Common myeloid progenitor, CD34-positive (primary cell): ENCODE measurements around the gene LIME1.

Source experiments
- CTCF ChIA-PET: fragments of 350-600 bp; sonication (Branson Sonifier 250); formaldehyde crosslinking; loops from one replicate; lab custom pipeline; 2021; ENCODE audit warnings: antibody characterized with exemption; lab: Charles Lee
- POLR2A ChIA-PET: fragments of 350-600 bp; sonication (Branson Sonifier 250); formaldehyde crosslinking; loops from one replicate; lab custom pipeline; 2021; ENCODE audit warnings: antibody characterized with exemption; lab: Charles Lee
- DNase-seq, 3 donors: peaks; one replicate each; pipeline versions ENCODE4 v3.0.0 to v3.0.0-alpha.2; 2013
- H3K27ac ChIP-seq, 2 experiments: 1 replicate in 1 of 2; 2 replicates in 1 of 2; pipeline ENCODE4 v1.7.0; 2013; ENCODE audit warnings: inconsistent platforms in 2 of 2, low read length in 2 of 2, mild to moderate bottlenecking in 2 of 2, low read depth in 1 of 2, moderate library complexity in 1 of 2; ENCODE audit not compliant: severe bottlenecking in 2 of 2, insufficient read depth in 1 of 2, poor library complexity in 1 of 2
- H3K27me3 ChIP-seq, 5 experiments: replicated peaks in 2 of 5; 1 replicate in 3 of 5; 2 replicates in 2 of 5; pipeline versions ENCODE4 v1.6.1 to v1.7.0; 2013; ENCODE audit warnings: low read length in 4 of 5, mild to moderate bottlenecking in 2 of 5, moderate library complexity in 2 of 5, inconsistent platforms in 1 of 5; ENCODE audit not compliant: insufficient read depth in 5 of 5, control insufficient read depth in 4 of 5
- H3K36me3 ChIP-seq, 4 experiments: 1 replicate in 2 of 4; 2 replicates in 2 of 4; pipeline versions ENCODE4 v1.6.1 to v1.7.0; 2013; ENCODE audit warnings: low read length in 3 of 4, control low read depth in 1 of 4, mild to moderate bottlenecking in 1 of 4; ENCODE audit not compliant: control insufficient read depth in 4 of 4, insufficient read depth in 4 of 4
- H3K4me1 ChIP-seq, 4 experiments: 1 replicate in 3 of 4; 2 replicates in 1 of 4; pipeline versions ENCODE4 v1.6.1 to v1.7.1; 2013; ENCODE audit warnings: low read length in 3 of 4, mild to moderate bottlenecking in 3 of 4, control low read depth in 1 of 4, inconsistent platforms in 1 of 4, moderate library complexity in 1 of 4; ENCODE audit not compliant: control insufficient read depth in 4 of 4, insufficient read depth in 4 of 4; ENCODE audit errors: control extremely low read depth in 1 of 4
- H3K4me3 ChIP-seq, 7 experiments: 1 replicate in 4 of 7; 2 replicates in 3 of 7; pipeline versions ENCODE4 v1.5.1 to v1.7.0; 2013; ENCODE audit warnings: mild to moderate bottlenecking in 7 of 7, low read length in 6 of 7, moderate library complexity in 6 of 7, inconsistent platforms in 2 of 7, low read depth in 2 of 7, control low read depth in 1 of 7; ENCODE audit not compliant: insufficient read depth in 4 of 7, control insufficient read depth in 1 of 7; ENCODE audit errors: extremely low read depth in 1 of 7
- H3K9me3 ChIP-seq, 5 experiments: 1 replicate in 4 of 5; 2 replicates in 1 of 5; pipeline versions ENCODE4 v1.6.1 to v1.7.1; 2013; ENCODE audit warnings: low read length in 4 of 5, mild to moderate bottlenecking in 2 of 5, inconsistent platforms in 1 of 5, low read depth in 1 of 5, moderate library complexity in 1 of 5; ENCODE audit not compliant: control insufficient read depth in 4 of 5, insufficient read depth in 2 of 5; ENCODE audit errors: control extremely low read depth in 1 of 5
- WGBS: methylation state at CpG from one replicate; pipeline ENCODE4 v1.1.5; 2013; ENCODE audit not compliant: insufficient coverage; 5-methylcytosine and 5-hydroxymethylcytosine counted together

Gene LIME1

DNA sequence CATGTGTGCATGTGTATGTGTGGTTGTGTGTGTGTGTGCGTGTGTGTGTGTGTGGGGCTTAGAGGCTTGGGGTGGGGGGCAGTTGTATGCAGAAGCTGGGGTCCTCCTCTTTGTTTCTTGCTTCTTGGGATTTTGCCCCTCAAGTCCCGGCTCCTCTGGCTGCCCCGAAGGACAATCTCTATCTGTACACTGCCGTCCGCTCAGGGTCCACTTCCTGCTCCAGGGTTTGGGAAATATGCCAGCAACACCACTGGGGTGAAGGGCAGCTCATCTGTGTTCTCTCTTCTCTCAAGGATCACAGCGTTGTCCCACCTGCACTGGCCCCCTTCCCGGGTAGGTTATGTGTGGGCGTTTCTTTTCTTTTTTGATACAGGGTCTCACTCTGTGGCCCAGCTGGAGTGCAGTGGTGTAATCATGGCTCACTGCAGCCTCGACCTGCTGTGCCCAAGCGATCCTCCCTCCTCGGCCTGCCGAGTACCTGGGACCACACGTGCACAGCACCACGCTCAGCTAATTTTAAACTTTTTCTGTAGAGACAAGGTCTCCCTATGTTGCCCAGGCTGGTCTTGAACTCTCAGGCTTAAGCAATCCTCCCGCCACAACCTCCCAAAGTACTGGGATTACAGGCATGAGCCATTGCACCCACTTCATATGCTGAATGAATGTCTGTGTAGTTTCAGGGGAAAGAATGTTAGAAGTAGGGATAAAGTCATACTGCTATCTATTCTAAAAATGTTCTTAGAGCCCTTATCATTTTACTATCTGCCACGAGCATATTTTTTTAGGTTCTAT is 28.8 kb downstream of the LIME1 start:
- DNase-seq = no peak
- H3K4me3 ChIP-seq = no peak overlapping the region
- WGBS = 93% methylated on average over 13 of the region's 16 CpGs
- ChIA-PET POLR2A (interaction anchor here (0.6 kb wide), 1 partner anchor 18 kb away, joined by 3 read pairs; no protein-coding TSS in a partner anchor), CTCF (no interaction called here)
- no peaks in the 10 kb centered on the region for H3K9me3 ChIP-seq
- peaks cover 2 to 23% (median 7%) of the 10 kb centered on the region in 4 experiments for H3K36me3 ChIP-seq
- H3K4me1 ChIP-seq = no peaks in the 10 kb centered on the region
- no peak overlapping the region for H3K27ac ChIP-seq
- no peaks in the 10 kb centered on the region for H3K27me3 ChIP-seq

DNA sequence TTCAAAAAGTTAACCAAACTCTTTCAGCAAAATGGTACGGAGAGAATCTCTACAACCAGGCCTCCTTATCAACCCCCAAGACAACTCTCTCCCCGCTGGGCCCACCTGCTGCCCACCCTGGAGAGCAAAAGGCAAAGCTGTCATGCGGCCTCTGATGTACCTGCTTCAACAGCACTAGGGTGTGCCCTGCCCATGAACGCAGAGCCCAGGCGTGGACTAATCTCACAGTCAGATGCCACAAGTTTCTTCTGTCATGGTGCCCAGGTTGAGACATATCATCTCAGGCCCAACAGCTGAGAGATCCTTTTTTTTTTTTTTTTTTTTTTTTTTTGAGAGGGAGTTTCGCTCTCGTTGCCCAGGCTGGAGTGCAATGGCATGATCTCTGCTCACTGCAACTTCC is 29.4 kb downstream of the LIME1 start:
- peaks cover 2 to 27% (median 7%) of the 10 kb centered on the region in 4 experiments for H3K36me3 ChIP-seq
- H3K4me3 ChIP-seq = no peak overlapping the region
- ChIA-PET POLR2A (interaction anchor here (0.6 kb wide), 1 partner anchor 18 kb away, joined by 3 read pairs; no protein-coding TSS in a partner anchor), CTCF (no interaction called here)
- no peak overlapping the region for H3K27ac ChIP-seq
- no peaks in the 10 kb centered on the region for H3K9me3 ChIP-seq
- no peaks in the 10 kb centered on the region for H3K27me3 ChIP-seq
- peak in 1 of 3 donors; percentile 10 for DNase-seq
- H3K4me1 ChIP-seq = no peaks in the 10 kb centered on the region
- 96% methylated on average over 5 of the region's 7 CpGs for WGBS

- WGBS = 98% methylated on average over 36 of the region's 38 CpGs
- CTCF ChIA-PET = interaction anchor here (1.0 to 1.7 kb wide), 2 partner anchors 55 to 59 kb away, joined by 4 to 5 read pairs; partner anchors contain the start of genes ARFRP1 and ZGPAT
- POLR2A ChIA-PET = no interaction called here
These were observed 30.4 kb downstream of the LIME1 start for GRCh38 chr20:63766695-63767426.

DNA sequence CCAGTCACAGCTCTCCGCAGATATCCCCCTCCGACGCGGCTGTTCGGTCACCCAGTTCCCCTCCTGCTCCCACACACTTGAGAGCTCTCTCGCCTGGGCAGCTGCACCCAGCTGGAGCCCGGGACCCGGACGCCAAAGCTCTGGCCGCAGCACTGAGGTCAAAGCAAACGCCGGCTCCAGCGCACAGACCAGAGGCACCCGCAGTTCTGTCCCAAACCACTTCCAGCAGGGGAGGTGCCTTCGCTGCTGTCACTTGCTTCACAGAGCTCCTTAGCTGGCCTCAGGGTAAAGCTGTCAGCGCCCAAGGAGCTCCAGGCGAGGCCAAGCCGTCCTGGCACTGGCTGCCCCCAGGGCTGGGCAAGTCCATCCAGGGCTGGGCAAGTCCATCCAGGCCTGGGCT is 31.0 kb downstream of the LIME1 start:
- POLR2A ChIA-PET = no interaction called here
- no peaks in the 10 kb centered on the region for H3K4me1 ChIP-seq

More at GRCh38 chr20:63766695-63767426, 30.4 kb downstream of the LIME1 start:
- Histone ChIP-seq H3K4me1 (no peaks in the 10 kb centered on the region), H3K27ac (no peak overlapping the region), H3K9me3 (no peaks in the 10 kb centered on the region), H3K27me3 (no peaks in the 10 kb centered on the region), H3K36me3 (peaks cover 2 to 27% (median 7%) of the 10 kb centered on the region in 4 experiments), H3K4me3 (no peak overlapping the region)
- DNase-seq = no peak

GRCh38 chr20:63767886-63768285 is 31.4 kb downstream of the LIME1 start:
- ChIA-PET CTCF (interaction anchor here (0.8 to 1.7 kb wide), 4 partner anchors 11 to 60 kb away, joined by 3 to 5 read pairs (median 4); partner anchors contain the start of genes ARFRP1 and ZGPAT), POLR2A (no interaction called here)
- Histone ChIP-seq H3K9me3 (no peaks in the 10 kb centered on the region), H3K36me3 (peaks cover 2 to 27% (median 7%) of the 10 kb centered on the region in 4 experiments), H3K27ac (no peak overlapping the region), H3K27me3 (no peaks in the 10 kb centered on the region), H3K4me1 (no peaks in the 10 kb centered on the region), H3K4me3 (no peak overlapping the region)
- 97% methylated on average over 5 of the region's 7 CpGs for WGBS
- no peak for DNase-seq

More for the DNA sequence above, 31.0 kb downstream of the LIME1 start:
- no peak overlapping the region for H3K4me3 ChIP-seq
- CTCF ChIA-PET = interaction anchor here (0.8 to 1.7 kb wide), 3 partner anchors 11 to 60 kb away, joined by 3 to 5 read pairs (median 4); partner anchors contain the start of genes ARFRP1 and ZGPAT
- no peaks in the 10 kb centered on the region for H3K27me3 ChIP-seq
- H3K36me3 ChIP-seq = peaks cover 2 to 27% (median 7%) of the 10 kb centered on the region in 4 experiments
- 89% methylated on average over 16 of the region's 18 CpGs for WGBS
- no peaks in the 10 kb centered on the region for H3K9me3 ChIP-seq
- no peak overlapping the region for H3K27ac ChIP-seq
- DNase-seq = no peak

GRCh38 chr20:63768591-63769515 is 32.4 kb downstream of the LIME1 start:
- Histone ChIP-seq H3K27me3 (no peaks in the 10 kb centered on the region), H3K4me3 (no peak overlapping the region), H3K9me3 (no peaks in the 10 kb centered on the region), H3K27ac (no peak overlapping the region), H3K4me1 (no peaks in the 10 kb centered on the region), H3K36me3 (peaks cover 2 to 23% (median 7%) of the 10 kb centered on the region in 4 experiments)
- 95% methylated on average over 19 of the region's 26 CpGs for WGBS
- no peak for DNase-seq
- ChIA-PET CTCF (interaction anchor here (1.2 to 1.7 kb wide), 3 partner anchors 11 to 53 kb away, joined by 3 to 4 read pairs (median 3); no protein-coding TSS in a partner anchor), POLR2A (no interaction called here)
